GM19438 (cell line): ENCODE data around the gene ACTR3.

ENCODE experiments used
- ATAC-seq: cut with Tn5 transposase; IDR thresholded peaks from one replicate; pipeline ENCODE4 v1.9.1; 2021; ENCODE audit warnings: low read depth; ENCODE audit not compliant: unreplicated experiment

The ACTR3 gene

DNA sequence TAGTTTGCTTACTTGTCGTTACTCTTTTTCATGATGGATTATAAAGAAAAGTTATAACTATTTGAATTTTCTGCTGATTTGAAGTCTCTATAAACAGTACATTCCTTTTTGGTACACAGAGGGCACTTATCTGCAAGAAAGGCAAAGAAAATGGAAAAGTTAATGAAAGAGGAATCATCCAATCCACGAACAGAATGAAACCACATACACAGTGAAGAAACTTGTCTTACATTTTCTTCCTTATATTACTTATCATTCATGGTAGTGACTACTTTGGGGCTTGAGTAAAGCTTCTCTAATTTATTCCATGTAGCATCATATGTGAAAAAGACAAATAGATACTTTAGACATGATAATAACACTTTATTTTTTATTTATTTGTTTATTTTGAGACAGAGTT, 14.8 kb upstream of the ACTR3 start:
- ATAC-seq, result no peak

DNA sequence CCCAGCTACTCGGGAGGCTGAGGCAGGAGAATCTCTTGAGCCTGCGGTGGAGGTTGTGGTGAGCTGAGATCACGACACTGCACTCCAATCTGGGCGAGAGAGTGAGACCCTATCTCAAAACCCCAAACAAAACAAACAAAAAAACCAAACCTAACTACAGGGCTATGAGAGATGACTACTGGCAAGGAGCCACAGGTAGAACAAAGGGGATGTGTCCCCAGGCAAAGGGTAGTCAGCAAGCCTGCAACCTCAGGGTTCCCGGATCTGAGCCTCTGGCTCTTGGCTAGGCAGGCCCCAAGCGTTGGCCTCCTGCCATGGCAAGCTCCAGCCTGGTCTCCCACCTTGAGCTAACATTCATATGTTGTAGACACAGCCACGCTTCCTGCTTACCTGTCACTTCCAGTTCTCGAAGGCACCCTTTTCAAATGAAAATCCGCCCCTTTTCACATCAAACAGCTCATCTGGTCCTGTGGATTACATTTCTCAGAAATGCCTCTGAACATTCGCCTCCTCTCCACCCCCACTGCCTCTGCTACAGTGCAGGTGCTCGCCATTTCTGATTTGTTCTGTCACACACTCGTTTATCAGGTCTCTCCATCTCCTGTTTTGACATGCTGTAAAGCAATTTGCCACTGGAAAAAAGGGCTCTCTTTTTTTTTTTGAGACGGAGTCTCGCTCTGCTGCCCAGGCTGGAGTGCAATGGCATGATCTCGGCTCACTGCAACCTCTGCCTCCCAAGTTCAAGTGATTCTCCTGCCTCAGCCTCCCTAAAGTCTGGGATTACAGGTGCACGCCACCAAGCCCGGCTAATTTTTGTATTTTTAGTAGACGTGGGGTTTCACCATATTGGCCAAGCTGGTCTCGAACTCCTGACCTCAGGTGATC, 13.1 kb upstream of the ACTR3 start:
- ATAC-seq, result no peak

DNA sequence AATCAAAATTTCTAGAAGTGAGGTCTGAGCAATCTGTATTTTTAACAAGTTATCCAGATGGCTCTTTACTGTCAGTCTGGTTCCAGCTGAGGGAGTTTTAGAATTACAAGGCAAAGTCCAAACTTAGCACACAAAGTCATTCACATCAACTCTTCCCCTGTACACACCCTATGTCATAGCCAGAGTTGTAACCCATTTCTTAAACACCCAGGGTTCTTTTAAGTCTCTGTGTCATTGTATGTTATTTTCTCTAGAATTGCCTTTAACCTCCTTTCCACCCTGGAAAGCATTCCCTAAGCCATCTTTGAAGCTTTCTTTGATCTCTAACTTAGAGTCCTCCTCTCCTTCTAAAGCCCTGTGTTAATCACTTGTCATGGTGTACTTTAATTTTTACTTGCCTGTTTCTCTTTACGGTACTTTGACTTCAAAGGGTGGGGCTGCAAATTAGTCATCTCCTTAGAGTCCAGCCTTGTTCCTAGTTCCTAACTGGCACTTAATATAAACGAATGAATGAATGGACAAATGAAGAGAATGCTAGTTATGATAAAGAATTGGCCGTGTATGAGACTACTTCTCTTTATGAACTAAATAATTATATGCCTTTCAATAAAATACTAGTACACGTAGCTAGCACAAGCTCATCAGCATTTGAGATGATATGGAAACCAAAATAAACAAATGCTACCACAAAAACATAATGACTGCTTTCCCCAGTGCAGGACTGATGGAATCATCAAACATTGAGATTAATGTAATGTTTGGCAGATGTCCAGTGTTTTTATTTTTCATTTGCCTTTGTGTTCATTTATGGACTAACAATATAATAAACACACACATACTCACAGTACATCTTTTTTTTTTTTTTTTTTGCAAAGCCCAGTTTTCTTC, 11.9 kb upstream of the ACTR3 start:
- ATAC-seq, result no peak

GRCh38 chr2:113878743-113879142, 11.1 kb upstream of the ACTR3 start:
- no peak for ATAC-seq

DNA sequence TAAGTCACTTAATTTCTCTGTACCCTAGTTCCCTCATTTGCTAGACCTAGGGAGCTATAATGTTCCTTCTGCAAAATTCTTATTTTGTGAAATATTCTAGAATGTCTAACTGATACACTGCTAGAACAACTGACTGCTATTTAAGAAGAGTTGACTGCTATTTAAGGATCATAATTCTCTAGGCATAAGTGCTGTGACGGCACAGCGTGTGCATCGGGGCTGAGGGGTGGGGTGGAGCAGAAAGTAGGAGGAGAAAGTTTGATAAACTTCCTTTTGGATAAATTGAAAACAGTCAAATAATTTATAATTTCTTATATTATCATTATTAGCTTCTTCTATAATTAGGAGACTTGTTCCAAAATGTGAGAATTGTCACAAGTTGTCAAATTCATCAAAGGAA, 10.4 kb upstream of the ACTR3 start:
- no peak for ATAC-seq

DNA sequence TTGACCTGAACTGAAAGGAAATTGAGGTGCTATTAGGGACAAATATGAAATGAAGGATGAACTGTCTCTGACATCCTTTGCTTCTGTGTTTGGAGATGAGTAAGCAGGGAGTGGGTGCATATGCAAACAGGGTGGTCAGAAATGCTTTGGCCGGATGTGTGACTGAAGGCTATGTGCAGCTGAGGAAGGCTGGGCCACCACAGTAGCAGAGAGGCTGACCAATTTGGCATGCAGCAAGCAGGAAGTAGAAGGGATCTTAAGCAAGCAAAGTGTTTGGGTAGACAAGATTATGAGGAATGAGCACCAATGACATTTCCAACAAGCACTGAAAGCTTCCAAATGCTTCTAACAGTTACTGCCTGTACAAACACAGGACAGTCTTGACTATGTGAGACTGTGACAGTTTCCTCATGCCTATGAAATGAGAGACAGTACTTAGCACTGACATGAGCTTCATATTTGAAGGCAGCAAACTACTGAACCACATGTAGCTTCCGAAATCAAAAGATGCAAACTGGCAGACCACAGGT, 3.3 kb upstream of the ACTR3 start:
- ATAC-seq, result peak; percentile 66

GRCh38 chr2:113887009-113887792, 2.7 kb upstream of the ACTR3 start:
- no peak for ATAC-seq

GRCh38 chr2:113888641-113889470, 1.0 kb upstream of the ACTR3 start:
- ATAC-seq, result no peak

GRCh38 chr2:113890253-113891235, 655 bp downstream of the ACTR3 start:
- peak; percentile 18 for ATAC-seq

DNA sequence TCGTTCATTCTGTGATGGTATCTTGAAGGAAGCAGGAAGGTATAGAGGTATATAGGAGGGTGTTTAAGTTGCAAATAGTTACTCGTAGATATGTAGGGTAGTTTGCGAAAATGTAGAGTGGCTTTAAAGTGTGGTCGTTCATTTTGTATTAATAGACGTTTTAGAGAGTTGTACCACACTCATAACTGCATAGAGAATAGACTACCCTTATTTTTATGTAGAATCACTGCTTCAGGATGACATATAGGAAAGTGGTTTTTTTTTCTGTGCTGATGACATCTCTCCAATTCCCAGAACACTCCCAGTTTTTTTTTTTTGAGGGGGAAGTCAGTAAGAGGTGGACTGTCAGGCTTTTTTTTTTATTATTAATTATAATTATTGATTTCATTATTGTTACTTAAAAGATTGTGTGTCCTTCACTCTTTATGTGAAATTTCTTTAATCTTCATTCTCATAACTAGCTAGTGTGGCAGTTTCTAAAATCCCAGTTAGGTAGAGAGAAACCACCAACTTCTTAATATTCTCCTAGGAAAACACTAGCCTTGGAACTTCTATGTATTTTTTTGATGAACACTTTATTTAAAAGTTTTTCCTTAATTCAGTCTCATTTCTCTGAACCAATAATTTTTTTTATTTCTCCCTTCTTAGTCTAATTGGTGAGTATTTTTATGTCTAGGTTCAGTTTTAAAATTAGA, 1.5 kb downstream of the ACTR3 start:
- ATAC-seq, result no peak

DNA sequence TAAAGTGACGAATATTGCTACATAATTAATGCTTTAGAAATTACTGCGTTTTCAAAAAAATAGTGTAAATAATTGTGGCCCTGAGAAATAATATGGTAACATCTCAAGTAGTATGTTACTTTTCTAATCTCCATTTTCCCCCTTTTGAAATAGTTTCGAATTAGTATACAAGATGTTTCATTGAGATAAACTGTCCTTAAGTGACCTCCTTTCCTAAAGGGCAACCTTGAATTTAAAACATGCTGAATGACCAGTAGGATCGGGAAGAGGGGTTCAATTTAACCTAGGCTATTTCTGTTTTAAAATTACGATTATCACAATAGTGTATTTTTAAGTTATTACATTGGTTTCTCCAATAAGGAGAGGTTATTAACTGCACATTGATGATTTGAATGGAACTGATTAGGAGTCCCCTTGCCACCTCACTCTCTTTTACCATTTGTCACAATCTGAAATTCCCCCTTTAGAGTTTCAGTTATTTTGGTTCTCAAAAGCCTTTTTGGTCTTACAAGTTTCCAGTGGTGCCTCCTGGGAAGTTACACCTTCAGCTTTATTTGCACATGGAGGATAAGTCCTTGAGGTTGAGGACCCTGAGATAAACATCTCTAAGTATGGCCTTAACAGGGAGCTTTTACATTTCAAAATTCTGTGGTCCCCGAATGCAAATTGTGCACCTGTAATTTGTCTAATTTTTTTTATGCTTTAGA, 2.3 kb downstream of the ACTR3 start:
- ATAC-seq, result no peak

DNA sequence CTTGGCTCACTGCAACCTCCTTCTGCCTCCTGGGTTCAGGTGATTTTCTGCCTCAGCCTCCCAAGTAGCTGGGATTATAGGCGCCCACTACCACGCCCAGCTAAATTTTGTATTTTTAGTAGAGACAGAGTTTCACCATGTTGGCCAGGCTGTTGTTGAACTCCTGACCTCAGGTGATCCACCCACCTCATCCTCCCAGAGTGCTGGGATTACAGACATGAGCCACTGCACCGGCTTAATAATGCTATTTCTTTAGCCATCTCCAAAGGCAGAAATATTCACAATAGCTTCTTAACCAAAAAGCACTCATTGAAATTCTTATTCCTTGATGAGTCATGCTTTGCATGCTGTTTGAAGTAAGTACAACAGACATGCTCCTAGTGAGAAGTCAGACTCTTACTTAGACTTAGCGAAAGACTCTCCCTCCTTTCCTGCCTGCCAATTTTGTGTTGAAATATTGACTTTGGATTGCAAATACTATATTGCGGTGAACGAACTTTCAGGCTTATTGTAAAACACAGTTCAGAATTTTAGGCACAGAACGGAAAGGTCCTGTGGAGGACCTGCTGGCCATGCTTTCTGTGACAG, 4.4 kb downstream of the ACTR3 start:
- ATAC-seq, result no peak

DNA sequence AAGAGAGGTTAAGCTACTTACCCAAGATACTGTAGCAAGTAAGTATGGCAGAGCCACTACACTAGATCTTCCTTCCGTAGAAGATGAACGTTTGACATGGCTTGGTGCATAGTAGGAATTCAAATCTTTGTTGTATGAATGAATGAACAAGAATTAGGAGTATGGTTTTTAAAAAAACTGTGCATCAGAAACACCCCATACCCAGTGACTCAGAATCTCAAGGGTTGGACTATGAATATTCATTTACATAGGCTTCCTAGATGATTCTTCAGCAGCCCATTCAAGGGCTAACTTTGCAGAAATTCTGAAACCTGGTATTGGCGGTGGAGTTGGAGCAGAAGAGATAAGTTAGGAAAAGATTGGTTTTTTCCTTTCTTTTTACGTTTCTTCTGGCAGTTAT, 5.4 kb downstream of the ACTR3 start:
- no peak for ATAC-seq

GRCh38 chr2:113895819-113896563, 6.1 kb downstream of the ACTR3 start:
- ATAC-seq, result no peak

- ATAC-seq, result no peak
Measured at GRCh38 chr2:113896791-113897190, 6.9 kb downstream of the ACTR3 start.

- ATAC-seq, result no peak
Measured at GRCh38 chr2:113898081-113898480, 8.2 kb downstream of the ACTR3 start.
